Ascending aorta (tissue), 2 donors: ENCODE data around the gene TEKT5. TPM values are rescaled to one million over a fixed set of nuclear protein-coding genes. Genes with fewer than 3 reads are reported as not detected.

ENCODE experiments used
- DNase-seq, 2 donors: peaks; one replicate each; pipeline ENCODE4 v3.0.0-alpha.2; 2019; ENCODE audit warnings: low spot score in 2 of 2
- H3K27ac ChIP-seq, 2 donors: fragments of 200-600 bp; sonication (generic); one replicate each; pipeline ENCODE4 v1.5.1; 2016 to 2017; ENCODE audit warnings: mild to moderate bottlenecking in 1 of 2
- H3K27me3 ChIP-seq: fragments of 200-600 bp; sonication (generic); one replicate; pipeline ENCODE4 v1.5.1; 2017
- H3K36me3 ChIP-seq, 2 donors: fragments of 200-600 bp; sonication (generic); one replicate each; pipeline ENCODE4 v1.5.1; 2016
- H3K4me1 ChIP-seq, 2 donors: fragments of 200-600 bp; sonication (generic); one replicate each; pipeline ENCODE4 v1.5.1; 2016 to 2017; ENCODE audit warnings: mild to moderate bottlenecking in 1 of 2
- H3K4me3 ChIP-seq, 2 donors: fragments of 200-600 bp; sonication (generic); one replicate each; pipeline ENCODE4 v1.5.1; 2016 to 2017; ENCODE audit warnings: mild to moderate bottlenecking in 1 of 2
- H3K9me3 ChIP-seq, 2 donors: fragments of 200-600 bp; sonication (generic); one replicate each; pipeline ENCODE4 v1.5.1; 2016
- CTCF ChIP-seq, 3 experiments: fragments of 200-600 bp in 2 of 3; fragments of 450-650 bp in 1 of 3; sonication (generic) in 2 of 3; IDR thresholded peaks; one replicate each; pipeline ENCODE4 v1.5.1; 2016 to 2019; ENCODE audit warnings: antibody characterized with exemption in 3 of 3, mild to moderate bottlenecking in 1 of 3, moderate library complexity in 1 of 3
- intact Hi-C: fragments of 100-400 bp; cut with DNase I; formaldehyde crosslinking; loops from one replicate; pipeline ENCODE4 v1.15.1; 2023
- total RNA-seq: library from RNA; depleted of rRNA; stranded (reverse); fragments of >200 nt; gene quantifications from one replicate; pipeline ENCODE4 v1.1.0, GENCODE V29; 2016

TEKT5 gene
- total RNA-seq, 1 donor from 2014 or later: not detected

- H3K27ac ChIP-seq: no peak overlapping the region
- H3K27me3 ChIP-seq: no peaks in the 10 kb centered on the region
- H3K4me3 ChIP-seq: no peak overlapping the region
- no peaks in the 10 kb centered on the region for H3K36me3 ChIP-seq
- no peak for DNase-seq
- intact Hi-C loops: no loop called here
- TF ChIP-seq CTCF (IDR thresholded peaks at IDR 0.05): no peak
- no peaks in the 10 kb centered on the region for H3K4me1 ChIP-seq
- H3K9me3 ChIP-seq: no peaks in the 10 kb centered on the region
Measured at GRCh38 chr16:10693889-10694288, 841 bp downstream of the TEKT5 start.

- no peaks in the 10 kb centered on the region for H3K36me3 ChIP-seq
- H3K27me3 ChIP-seq: no peaks in the 10 kb centered on the region
- no peak for TF ChIP-seq CTCF (IDR thresholded peaks at IDR 0.05)
- no peak overlapping the region for H3K27ac ChIP-seq
- intact Hi-C loops: no loop called here
- no peak overlapping the region for H3K4me3 ChIP-seq
- no peak for DNase-seq
- H3K4me1 ChIP-seq: no peaks in the 10 kb centered on the region
- no peaks in the 10 kb centered on the region for H3K9me3 ChIP-seq
Measured at GRCh38 chr16:10692470-10692869, 2.3 kb downstream of the TEKT5 start.

- no peak overlapping the region for H3K4me3 ChIP-seq
- H3K4me1 ChIP-seq: no peaks in the 10 kb centered on the region
- no peak for TF ChIP-seq CTCF (IDR thresholded peaks at IDR 0.05)
- no peaks in the 10 kb centered on the region for H3K27me3 ChIP-seq
- DNase-seq: no peak
- H3K9me3 ChIP-seq: no peaks in the 10 kb centered on the region
- H3K27ac ChIP-seq: no peak overlapping the region
- intact Hi-C loops: no loop called here
- no peaks in the 10 kb centered on the region for H3K36me3 ChIP-seq
Measured at GRCh38 chr16:10688726-10689125, 6.0 kb downstream of the TEKT5 start.

- Histone ChIP-seq H3K9me3 (no peaks in the 10 kb centered on the region), H3K4me1 (no peaks in the 10 kb centered on the region), H3K27ac (no peak overlapping the region), H3K27me3 (no peaks in the 10 kb centered on the region), H3K4me3 (no peak overlapping the region), H3K36me3 (no peaks in the 10 kb centered on the region)
- no peak for TF ChIP-seq CTCF (IDR thresholded peaks at IDR 0.05)
- intact Hi-C loops: no loop called here
- DNase-seq: no peak
Measured at GRCh38 chr16:10688291-10688690, 6.4 kb downstream of the TEKT5 start.

GRCh38 chr16:10685709-10686108, 9.0 kb downstream of the TEKT5 start:
- Histone ChIP-seq H3K27me3 (no peaks in the 10 kb centered on the region), H3K4me3 (no peak overlapping the region), H3K27ac (no peak overlapping the region), H3K36me3 (no peaks in the 10 kb centered on the region), H3K4me1 (no peaks in the 10 kb centered on the region), H3K9me3 (no peaks in the 10 kb centered on the region)
- TF ChIP-seq CTCF (IDR thresholded peaks at IDR 0.05): no peak
- DNase-seq: no peak
- intact Hi-C loops: no loop called here

- no peaks in the 10 kb centered on the region for H3K9me3 ChIP-seq
- H3K4me1 ChIP-seq: no peaks in the 10 kb centered on the region
- TF ChIP-seq CTCF (IDR thresholded peaks at IDR 0.05): no peak
- intact Hi-C loops: no loop called here
- no peak overlapping the region for H3K4me3 ChIP-seq
- H3K36me3 ChIP-seq: no peaks in the 10 kb centered on the region
- no peaks in the 10 kb centered on the region for H3K27me3 ChIP-seq
- H3K27ac ChIP-seq: no peak overlapping the region
- no peak for DNase-seq
Measured at GRCh38 chr16:10684511-10685151, 10.1 kb downstream of the TEKT5 start.
